HL-60 (cell line): ENCODE measurements around the gene EYA4.

Experiments used
- DNase-seq, 2 experiments: peaks; one replicate each; pipeline ENCODE4 v3.0.0-alpha.2; 2010 to 2020; ENCODE audit warnings: low read depth in 1 of 2, low spot score in 1 of 2
- H3K27ac ChIP-seq: fragments of 250-450 bp; sonication (Bioruptor Pico); replicated peaks from 2 replicates; pipeline ENCODE4 v1.5.1; 2020; ENCODE audit warnings: mild to moderate bottlenecking, moderate library complexity
- H3K27me3 ChIP-seq: fragments of 250-450 bp; sonication (Bioruptor Pico); 2 replicates; pipeline ENCODE4 v1.5.1; 2021; ENCODE audit warnings: mild to moderate bottlenecking, moderate library complexity; ENCODE audit not compliant: insufficient read depth, poor library complexity, severe bottlenecking
- H3K4me3 ChIP-seq: replicated peaks from 2 replicates; pipeline ENCODE4 v1.5.1; 2011; ENCODE audit warnings: mild to moderate bottlenecking, control low read depth, low read length; ENCODE audit not compliant: insufficient read depth
- CTCF ChIP-seq: IDR thresholded peaks from one replicate; pipeline ENCODE4 v1.5.1; 2011; ENCODE audit warnings: low read length, control low read depth, inconsistent platforms; ENCODE audit not compliant: insufficient read depth
- GABPA ChIP-seq: IDR thresholded peaks from 2 replicates; pipeline ENCODE4 v1.6.1; 2012; ENCODE audit warnings: low read depth
- POLR2AphosphoS5 ChIP-seq: IDR thresholded peaks from 2 replicates; pipeline ENCODE4 v1.6.1; 2012; ENCODE audit warnings: low read depth
- REST ChIP-seq: IDR thresholded peaks from 2 replicates; pipeline ENCODE4 v1.6.1; 2012; ENCODE audit warnings: low read depth; ENCODE audit not compliant: insufficient replicate concordance
- SPI1 ChIP-seq: IDR thresholded peaks from 2 replicates; pipeline ENCODE4 v1.6.1; 2012; ENCODE audit warnings: low read depth, mild to moderate bottlenecking, borderline replicate concordance

EYA4 gene

GRCh38 chr6:133242637-133243585 lies 1.8 kb downstream of the EYA4 start:
- DNase-seq: no peak
- peaks cover 38% of the 10 kb centered on the region for H3K27me3 ChIP-seq

DNA sequence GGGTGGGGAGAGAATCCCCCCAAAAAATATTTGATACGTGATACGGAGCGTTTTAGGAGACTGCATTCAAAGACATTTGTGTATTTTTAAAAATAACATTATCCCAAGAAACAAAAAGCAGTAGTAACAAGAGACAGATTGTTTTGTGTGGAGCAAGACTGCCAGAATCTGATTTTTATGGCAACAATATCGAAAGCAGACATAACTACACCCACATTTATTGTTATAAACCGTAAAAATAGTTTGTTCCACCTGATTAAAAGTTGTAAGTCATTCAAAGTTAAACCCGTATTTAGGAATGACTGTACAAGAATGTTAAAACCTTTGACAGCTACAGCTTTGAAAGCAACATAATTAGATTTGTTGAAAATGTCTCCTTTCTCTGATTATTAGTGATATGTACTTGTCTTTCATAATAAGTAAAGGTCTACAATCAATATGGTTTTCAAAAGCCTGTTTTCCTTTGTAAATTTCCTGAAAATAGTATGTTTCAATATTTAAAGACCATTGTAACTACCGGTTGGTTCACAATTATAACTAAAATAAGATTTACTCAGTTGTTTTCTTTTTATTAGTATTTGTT lies 2.7 kb downstream of the EYA4 start:
- Histone ChIP-seq H3K27ac (no peak overlapping the region), H3K27me3 (peaks cover 37% of the 10 kb centered on the region), H3K4me3 (no peak overlapping the region)
- no peak for DNase-seq
- TF ChIP-seq CTCF: no peak
- no peak for TF ChIP-seq REST
- TF ChIP-seq POLR2AphosphoS5: no peak
- TF ChIP-seq GABPA: no peak
- TF ChIP-seq SPI1: no peak

More at GRCh38 chr6:133242637-133243585, 1.8 kb downstream of the EYA4 start:
- no peak for TF ChIP-seq POLR2AphosphoS5
- TF ChIP-seq GABPA: no peak
- no peak for TF ChIP-seq CTCF
- no peak for TF ChIP-seq REST
- TF ChIP-seq SPI1: no peak
- no peak overlapping the region for H3K27ac ChIP-seq
- H3K4me3 ChIP-seq: no peak overlapping the region

- H3K27me3 ChIP-seq: peaks cover 37% of the 10 kb centered on the region
- no peak overlapping the region for H3K27ac ChIP-seq
- H3K4me3 ChIP-seq: no peak overlapping the region
- no peak for TF ChIP-seq CTCF
- TF ChIP-seq GABPA: no peak
- no peak for DNase-seq
Measured at GRCh38 chr6:133244519-133244918, 3.4 kb downstream of the EYA4 start.
